ENCODE results near the gene GRK3. TPM values are rescaled to one million over a fixed set of nuclear protein-coding genes. Genes with fewer than 3 reads are reported as not detected.

The GRK3 gene
- polyA plus RNA-seq, 2 donors: 0.41 to 0.51 TPM

DNA sequence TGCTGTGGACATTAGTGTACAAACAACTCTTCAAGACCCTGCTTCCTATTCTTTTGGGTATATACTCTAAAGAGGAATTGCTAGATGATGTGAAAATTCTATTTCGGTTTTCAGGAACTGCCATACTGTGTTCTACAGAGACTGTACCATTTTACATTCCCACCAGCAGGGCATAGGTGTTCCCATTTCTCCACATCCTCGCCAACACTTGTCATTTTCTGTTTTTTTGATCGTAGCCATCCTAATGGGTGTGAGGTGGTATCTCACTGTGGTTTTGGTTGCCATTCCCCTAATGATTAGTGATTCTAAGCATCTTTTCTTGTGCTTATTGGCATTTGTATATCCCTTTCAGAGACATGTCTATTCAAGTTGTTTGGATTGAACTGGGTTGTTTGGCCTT lies 29.8 kb upstream of the GRK3 start:
- H3K27ac ChIP-seq (ENCODE audit: low read depth in 2 of 2, low read length in 1 of 2): no peak overlapping the region
- H3K4me3 ChIP-seq (ENCODE audit: low read depth in 1 of 2, low read length in 2 of 2): no peak overlapping the region
- H3K4me1 ChIP-seq (ENCODE audit: control insufficient read depth in 2 of 2, insufficient read depth in 2 of 2, low read length in 1 of 2): no peaks in the 10 kb centered on the region
- H3K36me3 ChIP-seq (ENCODE audit: control insufficient read depth in 2 of 2, insufficient read depth in 2 of 2, low read length in 1 of 2): no peaks in the 10 kb centered on the region
- 93 to 97% methylated on average over 3 of the region's 3 CpGs for WGBS, 2 donors
- no peaks in the 10 kb centered on the region for H3K9me3 ChIP-seq (ENCODE audit: control insufficient read depth in 2 of 2, insufficient read depth in 1 of 2, low read depth in 1 of 2, low read length in 1 of 2)
- no peaks in the 10 kb centered on the region for H3K27me3 ChIP-seq (ENCODE audit: control insufficient read depth in 1 of 2, insufficient read depth in 2 of 2, low read length in 2 of 2)

GRCh38 chr22:25536589-25536988 lies 27.9 kb upstream of the GRK3 start:
- 40 to 63% methylated on average over 4 of the region's 4 CpGs for WGBS, 2 donors
- Histone ChIP-seq H3K9me3 (ENCODE audit: control insufficient read depth in 2 of 2, insufficient read depth in 1 of 2, low read depth in 1 of 2, low read length in 1 of 2) (no peaks in the 10 kb centered on the region), H3K27me3 (ENCODE audit: control insufficient read depth in 1 of 2, insufficient read depth in 2 of 2, low read length in 2 of 2) (no peaks in the 10 kb centered on the region), H3K4me1 (ENCODE audit: control insufficient read depth in 2 of 2, insufficient read depth in 2 of 2, low read length in 1 of 2) (no peaks in the 10 kb centered on the region), H3K36me3 (ENCODE audit: control insufficient read depth in 2 of 2, insufficient read depth in 2 of 2, low read length in 1 of 2) (no peaks in the 10 kb centered on the region), H3K4me3 (ENCODE audit: low read depth in 1 of 2, low read length in 2 of 2) (no peak overlapping the region), H3K27ac (ENCODE audit: low read depth in 2 of 2, low read length in 1 of 2) (no peak overlapping the region)

GRCh38 chr22:25540166-25540907 lies 24.1 kb upstream of the GRK3 start:
- H3K4me3 ChIP-seq (ENCODE audit: low read depth in 1 of 2, low read length in 2 of 2): no peak overlapping the region
- H3K4me1 ChIP-seq (ENCODE audit: control insufficient read depth in 2 of 2, insufficient read depth in 2 of 2, low read length in 1 of 2): no peaks in the 10 kb centered on the region
- H3K27me3 ChIP-seq (ENCODE audit: control insufficient read depth in 1 of 2, insufficient read depth in 2 of 2, low read length in 2 of 2): no peaks in the 10 kb centered on the region
- whole genome bisulfite sequencing, 2 donors: 77 to 78% methylated on average over 3 of the region's 3 CpGs
- H3K9me3 ChIP-seq (ENCODE audit: control insufficient read depth in 2 of 2, insufficient read depth in 1 of 2, low read depth in 1 of 2, low read length in 1 of 2): no peaks in the 10 kb centered on the region
- no peaks in the 10 kb centered on the region for H3K36me3 ChIP-seq (ENCODE audit: control insufficient read depth in 2 of 2, insufficient read depth in 2 of 2, low read length in 1 of 2)
- no peak overlapping the region for H3K27ac ChIP-seq (ENCODE audit: low read depth in 2 of 2, low read length in 1 of 2)

- no peaks in the 10 kb centered on the region for H3K4me1 ChIP-seq (ENCODE audit: control insufficient read depth in 2 of 2, insufficient read depth in 2 of 2, low read length in 1 of 2)
- no peak overlapping the region for H3K27ac ChIP-seq (ENCODE audit: low read depth in 2 of 2, low read length in 1 of 2)
- H3K4me3 ChIP-seq (ENCODE audit: low read depth in 1 of 2, low read length in 2 of 2): no peak overlapping the region
- no peaks in the 10 kb centered on the region for H3K9me3 ChIP-seq (ENCODE audit: control insufficient read depth in 2 of 2, insufficient read depth in 1 of 2, low read depth in 1 of 2, low read length in 1 of 2)
- no peaks in the 10 kb centered on the region for H3K36me3 ChIP-seq (ENCODE audit: control insufficient read depth in 2 of 2, insufficient read depth in 2 of 2, low read length in 1 of 2)
- 86 to 90% methylated on average over 4 of the region's 4 CpGs for WGBS, 2 donors
- H3K27me3 ChIP-seq (ENCODE audit: control insufficient read depth in 1 of 2, insufficient read depth in 2 of 2, low read length in 2 of 2): no peaks in the 10 kb centered on the region
Observed at GRCh38 chr22:25540908-25541660, 23.4 kb upstream of the GRK3 start.

DNA sequence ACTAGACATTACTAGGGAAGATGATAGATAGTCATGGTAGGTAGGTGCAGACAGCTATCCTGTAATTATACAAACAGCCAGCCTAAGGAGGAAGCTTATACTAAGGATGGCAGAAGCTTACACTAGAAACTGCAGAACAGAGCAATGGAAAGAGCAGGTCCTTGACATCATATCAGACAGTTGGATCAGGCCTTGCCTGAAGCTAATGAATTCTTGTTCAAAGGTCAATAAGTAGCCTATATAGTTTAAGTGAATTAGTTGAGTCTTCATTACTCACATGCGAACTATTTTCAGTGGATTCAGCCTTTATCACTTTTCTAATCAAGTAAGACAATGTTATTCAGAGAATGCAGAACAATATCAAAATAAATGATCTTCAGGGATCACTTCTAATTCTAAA lies 22.3 kb upstream of the GRK3 start:
- 83 to 94% methylated on average over 1 of the region's 1 CpG for WGBS, 2 donors
- Histone ChIP-seq H3K4me1 (ENCODE audit: control insufficient read depth in 2 of 2, insufficient read depth in 2 of 2, low read length in 1 of 2) (no peaks in the 10 kb centered on the region), H3K27ac (ENCODE audit: low read depth in 2 of 2, low read length in 1 of 2) (no peak overlapping the region), H3K4me3 (ENCODE audit: low read depth in 1 of 2, low read length in 2 of 2) (no peak overlapping the region), H3K36me3 (ENCODE audit: control insufficient read depth in 2 of 2, insufficient read depth in 2 of 2, low read length in 1 of 2) (no peaks in the 10 kb centered on the region), H3K27me3 (ENCODE audit: control insufficient read depth in 1 of 2, insufficient read depth in 2 of 2, low read length in 2 of 2) (no peaks in the 10 kb centered on the region), H3K9me3 (ENCODE audit: control insufficient read depth in 2 of 2, insufficient read depth in 1 of 2, low read depth in 1 of 2, low read length in 1 of 2) (no peaks in the 10 kb centered on the region)

GRCh38 chr22:25542720-25543402 lies 21.6 kb upstream of the GRK3 start:
- H3K9me3 ChIP-seq (ENCODE audit: control insufficient read depth in 2 of 2, insufficient read depth in 1 of 2, low read depth in 1 of 2, low read length in 1 of 2): no peaks in the 10 kb centered on the region
- H3K4me3 ChIP-seq (ENCODE audit: low read depth in 1 of 2, low read length in 2 of 2): no peak overlapping the region
- no peaks in the 10 kb centered on the region for H3K4me1 ChIP-seq (ENCODE audit: control insufficient read depth in 2 of 2, insufficient read depth in 2 of 2, low read length in 1 of 2)
- H3K27ac ChIP-seq (ENCODE audit: low read depth in 2 of 2, low read length in 1 of 2): no peak overlapping the region
- 80 to 94% methylated on average over 6 of the region's 6 CpGs for WGBS, 2 donors
- no peaks in the 10 kb centered on the region for H3K27me3 ChIP-seq (ENCODE audit: control insufficient read depth in 1 of 2, insufficient read depth in 2 of 2, low read length in 2 of 2)
- no peaks in the 10 kb centered on the region for H3K36me3 ChIP-seq (ENCODE audit: control insufficient read depth in 2 of 2, insufficient read depth in 2 of 2, low read length in 1 of 2)

- Histone ChIP-seq H3K9me3 (ENCODE audit: control insufficient read depth in 2 of 2, insufficient read depth in 1 of 2, low read depth in 1 of 2, low read length in 1 of 2) (no peaks in the 10 kb centered on the region), H3K36me3 (ENCODE audit: control insufficient read depth in 2 of 2, insufficient read depth in 2 of 2, low read length in 1 of 2) (no peaks in the 10 kb centered on the region), H3K27me3 (ENCODE audit: control insufficient read depth in 1 of 2, insufficient read depth in 2 of 2, low read length in 2 of 2) (no peaks in the 10 kb centered on the region), H3K4me1 (ENCODE audit: control insufficient read depth in 2 of 2, insufficient read depth in 2 of 2, low read length in 1 of 2) (no peaks in the 10 kb centered on the region), H3K4me3 (ENCODE audit: low read depth in 1 of 2, low read length in 2 of 2) (no peak overlapping the region), H3K27ac (ENCODE audit: low read depth in 2 of 2, low read length in 1 of 2) (no peak overlapping the region)
- 34 to 54% methylated on average over 3 of the region's 3 CpGs for WGBS, 2 donors
Observed at GRCh38 chr22:25545146-25545545, 19.3 kb upstream of the GRK3 start.

- no peaks in the 10 kb centered on the region for H3K36me3 ChIP-seq (ENCODE audit: control insufficient read depth in 2 of 2, insufficient read depth in 2 of 2, low read length in 1 of 2)
- no peak overlapping the region for H3K4me3 ChIP-seq (ENCODE audit: low read depth in 1 of 2, low read length in 2 of 2)
- H3K27ac ChIP-seq (ENCODE audit: low read depth in 2 of 2, low read length in 1 of 2): no peak overlapping the region
- H3K27me3 ChIP-seq (ENCODE audit: control insufficient read depth in 1 of 2, insufficient read depth in 2 of 2, low read length in 2 of 2): no peaks in the 10 kb centered on the region
- 68 to 86% methylated on average over 10 of the region's 10 CpGs for WGBS, 2 donors
- no peaks in the 10 kb centered on the region for H3K4me1 ChIP-seq (ENCODE audit: control insufficient read depth in 2 of 2, insufficient read depth in 2 of 2, low read length in 1 of 2)
- no peaks in the 10 kb centered on the region for H3K9me3 ChIP-seq (ENCODE audit: control insufficient read depth in 2 of 2, insufficient read depth in 1 of 2, low read depth in 1 of 2, low read length in 1 of 2)
Observed at GRCh38 chr22:25545672-25546071, 18.8 kb upstream of the GRK3 start.

DNA sequence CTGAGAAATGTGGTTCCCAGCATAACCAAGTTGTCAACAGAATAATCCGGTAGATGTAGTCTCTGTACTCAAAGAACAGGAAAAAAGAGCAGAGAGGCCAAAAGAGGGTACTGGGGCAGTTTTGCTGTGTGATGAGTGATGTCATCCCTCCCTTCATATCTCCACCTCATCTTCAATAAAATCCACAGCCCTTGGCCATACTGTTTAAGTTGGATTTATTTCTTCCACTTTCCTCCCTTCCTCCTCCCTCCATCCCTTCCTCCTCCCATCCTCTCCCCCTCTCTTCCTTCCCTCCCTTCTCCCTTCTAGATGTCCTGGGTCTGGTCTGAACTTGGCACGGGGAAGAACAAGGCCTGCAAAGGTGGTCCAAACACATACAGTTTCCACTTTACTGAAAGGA lies 18.2 kb upstream of the GRK3 start:
- no peaks in the 10 kb centered on the region for H3K9me3 ChIP-seq (ENCODE audit: control insufficient read depth in 2 of 2, insufficient read depth in 1 of 2, low read depth in 1 of 2, low read length in 1 of 2)
- H3K27me3 ChIP-seq (ENCODE audit: control insufficient read depth in 1 of 2, insufficient read depth in 2 of 2, low read length in 2 of 2): no peaks in the 10 kb centered on the region
- no peak overlapping the region for H3K4me3 ChIP-seq (ENCODE audit: low read depth in 1 of 2, low read length in 2 of 2)
- no peaks in the 10 kb centered on the region for H3K4me1 ChIP-seq (ENCODE audit: control insufficient read depth in 2 of 2, insufficient read depth in 2 of 2, low read length in 1 of 2)
- WGBS, 2 donors: 85 to 90% methylated on average over 2 of the region's 2 CpGs
- no peak overlapping the region for H3K27ac ChIP-seq (ENCODE audit: low read depth in 2 of 2, low read length in 1 of 2)
- no peaks in the 10 kb centered on the region for H3K36me3 ChIP-seq (ENCODE audit: control insufficient read depth in 2 of 2, insufficient read depth in 2 of 2, low read length in 1 of 2)

Measured in esophagus (tissue), 2 donors.